ENCODE data around the gene RAMAC.

Gene RAMAC

GRCh38 chr15:83036253-83036652 is 50.2 kb downstream of the RAMAC start:
- TF ChIP-seq POU2F2 (IDR thresholded peaks at IDR 0.05; ENCODE audit: low read depth, low read length) (no peak), SPI1 (IDR thresholded peaks at IDR 0.05; ENCODE audit: low read depth, low read length) (no peak), TAF1 (IDR thresholded peaks at IDR 0.05; ENCODE audit: low read depth, low read length) (no peak)

GRCh38 chr15:83039206-83039605 is 53.2 kb downstream of the RAMAC start:
- DNase-seq (ENCODE audit: insufficient read length, low spot score) (no peak), FAIRE-seq (no peak)
- TF ChIP-seq POLR2A (IDR thresholded peaks at IDR 0.05; ENCODE audit: low read depth, low read length) (no peak), PAX5 (IDR thresholded peaks at IDR 0.05; ENCODE audit: insufficient read depth, low read length, severe bottlenecking) (no peak), TAF1 (IDR thresholded peaks at IDR 0.05; ENCODE audit: low read depth, low read length) (no peak), POU2F2 (IDR thresholded peaks at IDR 0.05; ENCODE audit: low read depth, low read length) (no peak), POLR2AphosphoS5 (IDR thresholded peaks at IDR 0.05; ENCODE audit: low read depth, low read length) (no peak), SPI1 (IDR thresholded peaks at IDR 0.05; ENCODE audit: low read depth, low read length) (no peak)

More at GRCh38 chr15:83036253-83036652, 50.2 kb downstream of the RAMAC start:
- FAIRE-seq (no peak), DNase-seq (ENCODE audit: insufficient read length, low spot score) (no peak)

Measured in GM12891 (cell line).